Loucy (cell line): ENCODE measurements around the gene ADISSP.

Experiments
- H2AFZ ChIP-seq: fragments of 200-600 bp; sonication (generic); 2 replicates; pipeline ENCODE4 v1.6.0; 2016; ENCODE audit warnings: antibody characterized with exemption, mild to moderate bottlenecking, low read length, moderate library complexity
- H3F3A ChIP-seq: fragments of 200-600 bp; 2 replicates; pipeline ENCODE4 v1.6.0; 2016; ENCODE audit warnings: antibody characterized with exemption, low read depth, mild to moderate bottlenecking
- H3K27me3 ChIP-seq: fragments of 200-600 bp; sonication (generic); 2 replicates; pipeline ENCODE4 v1.6.1; 2014; ENCODE audit warnings: low read length, mild to moderate bottlenecking; ENCODE audit not compliant: insufficient read depth, poor library complexity, severe bottlenecking
- H3K36me3 ChIP-seq: fragments of 200-600 bp; sonication (generic); 2 replicates; pipeline ENCODE4 v1.6.1; 2016; ENCODE audit warnings: low read length; ENCODE audit not compliant: insufficient read depth
- H3K4me1 ChIP-seq: fragments of 200-600 bp; sonication (generic); 2 replicates; pipeline ENCODE4 v1.5.1; 2014; ENCODE audit warnings: low read length, mild to moderate bottlenecking; ENCODE audit not compliant: insufficient read depth, poor library complexity, severe bottlenecking
- H3K4me2 ChIP-seq: fragments of 200-600 bp; sonication (generic); 2 replicates; pipeline ENCODE4 v1.6.0; 2014; ENCODE audit warnings: antibody characterized with exemption, low read length, low read depth, mild to moderate bottlenecking; ENCODE audit not compliant: poor library complexity, severe bottlenecking
- H3K4me3 ChIP-seq: fragments of 200-600 bp; sonication (generic); 2 replicates; pipeline ENCODE4 v1.5.1; 2014; ENCODE audit warnings: low read length, mild to moderate bottlenecking, mixed read lengths; ENCODE audit not compliant: poor library complexity, severe bottlenecking
- H3K79me2 ChIP-seq: fragments of 200-600 bp; sonication (generic); 2 replicates; pipeline ENCODE4 v1.6.1; 2014; ENCODE audit warnings: low read length; ENCODE audit not compliant: insufficient read depth
- H3K9ac ChIP-seq: fragments of 200-600 bp; sonication (generic); 2 replicates; pipeline ENCODE4 v1.6.0; 2014; ENCODE audit warnings: mild to moderate bottlenecking, low read depth, low read length, moderate library complexity; ENCODE audit not compliant: poor library complexity, severe bottlenecking
- H3K9me2 ChIP-seq: fragments of 200-600 bp; sonication (generic); replicated peaks from 2 replicates; pipeline ENCODE4 v1.6.1; 2016; ENCODE audit warnings: low read depth, low read length, mixed read lengths
- H3K9me3 ChIP-seq: fragments of 200-600 bp; sonication (generic); 2 replicates; pipeline ENCODE4 v1.6.1; 2014; ENCODE audit warnings: mild to moderate bottlenecking, antibody characterized with exemption, low read length, low read depth; ENCODE audit not compliant: insufficient read depth
- H4K20me1 ChIP-seq: fragments of 200-600 bp; sonication (generic); 2 replicates; pipeline ENCODE4 v1.6.0; 2014; ENCODE audit warnings: antibody characterized with exemption, low read length, mild to moderate bottlenecking; ENCODE audit not compliant: insufficient read depth, poor library complexity, severe bottlenecking
- CTCF ChIP-seq: fragments of 200-600 bp; sonication (generic); conservative IDR thresholded peaks from 2 replicates; pipeline ENCODE4 v1.5.1; 2014; ENCODE audit warnings: mild to moderate bottlenecking, antibody characterized with exemption, low read length
- EZH2phosphoT487 ChIP-seq: fragments of 200-600 bp; IDR thresholded peaks from 2 replicates; pipeline ENCODE4 v1.6.1; 2018; ENCODE audit warnings: antibody characterized with exemption, mild to moderate bottlenecking, moderate library complexity, borderline replicate concordance

The ADISSP gene

DNA sequence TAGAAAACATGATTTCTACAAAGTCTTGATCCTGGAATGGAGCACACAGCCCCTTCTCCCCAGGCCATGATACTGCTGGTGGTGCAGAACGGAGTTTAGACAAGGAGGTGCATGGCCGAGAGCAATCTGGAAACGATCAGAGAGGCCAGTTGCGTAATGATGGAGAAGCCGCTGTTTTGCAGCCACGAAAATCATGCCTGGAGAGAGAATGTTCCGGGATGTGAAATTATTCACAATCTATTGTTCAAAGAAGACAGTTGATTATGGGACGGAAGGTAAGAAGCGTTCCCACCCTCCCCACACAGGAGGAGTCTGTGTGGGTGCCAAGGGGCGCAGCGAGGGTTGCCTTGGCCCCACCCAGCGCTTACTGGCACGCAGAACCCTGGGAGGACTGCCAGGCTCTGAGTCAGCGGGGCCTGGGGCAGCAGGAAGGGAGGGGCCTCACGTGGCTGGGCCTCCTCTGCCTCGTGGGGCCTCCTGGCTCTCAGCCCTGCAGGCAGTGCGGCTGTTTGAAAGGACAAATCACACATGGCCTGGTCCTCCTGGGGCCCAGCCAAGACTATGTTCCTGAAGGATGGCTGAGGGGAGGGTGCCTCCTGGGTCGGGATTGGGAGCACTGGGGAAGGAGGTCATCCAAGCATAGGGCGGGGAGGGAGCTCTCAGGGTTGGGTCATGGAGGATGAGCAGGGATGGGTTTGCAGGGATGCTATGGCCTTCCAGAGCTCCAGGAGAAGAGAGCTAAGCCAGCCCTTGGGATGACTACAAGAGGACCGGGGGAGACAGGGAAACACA lies 44.1 kb upstream of the ADISSP start:
- H2AFZ ChIP-seq, result peak overlapping the region; percentile 85
- peaks cover 5% of the 10 kb centered on the region; the same call in 1 of the 2 replicates for H3F3A ChIP-seq
- H3K9me2 ChIP-seq, result no peaks in the 10 kb centered on the region
- H4K20me1 ChIP-seq, result no peaks in the 10 kb centered on the region
- no peaks in the 10 kb centered on the region for H3K36me3 ChIP-seq
- H3K9me3 ChIP-seq, result no peaks in the 10 kb centered on the region
- H3K9ac ChIP-seq, result peak overlapping the region; percentile 67
- no peaks in the 10 kb centered on the region for H3K79me2 ChIP-seq
- H3K27me3 ChIP-seq, result no peaks in the 10 kb centered on the region
- no peak for TF ChIP-seq EZH2phosphoT487
- TF ChIP-seq CTCF, result no peak
- H3K4me1 ChIP-seq, result peaks cover 39% of the 10 kb centered on the region
- peak overlapping the region; percentile 58 for H3K4me2 ChIP-seq
- peak overlapping the region; percentile 45 for H3K4me3 ChIP-seq

GRCh38 chr20:3808544-3808943 lies 41.0 kb upstream of the ADISSP start:
- H3K36me3 ChIP-seq, result peaks cover 22% of the 10 kb centered on the region; the same call in 1 of the 2 replicates
- no peaks in the 10 kb centered on the region for H3K9me2 ChIP-seq
- H3K4me3 ChIP-seq, result no peak overlapping the region
- H3K4me1 ChIP-seq, result peaks cover 16% of the 10 kb centered on the region
- H3F3A ChIP-seq, result peaks cover 5% of the 10 kb centered on the region; the same call in 1 of the 2 replicates
- no peak overlapping the region for H3K4me2 ChIP-seq
- TF ChIP-seq CTCF (no peak), EZH2phosphoT487 (no peak)
- no peaks in the 10 kb centered on the region for H3K27me3 ChIP-seq
- H3K79me2 ChIP-seq, result no peaks in the 10 kb centered on the region
- H3K9me3 ChIP-seq, result no peaks in the 10 kb centered on the region
- no peak overlapping the region for H2AFZ ChIP-seq
- H4K20me1 ChIP-seq, result no peaks in the 10 kb centered on the region
- H3K9ac ChIP-seq, result no peak overlapping the region

GRCh38 chr20:3804781-3805180 lies 37.2 kb upstream of the ADISSP start:
- Histone ChIP-seq H3K9me3 (no peaks in the 10 kb centered on the region), H3F3A (peaks cover 5% of the 10 kb centered on the region; the same call in 1 of the 2 replicates), H3K4me1 (peaks cover 2% of the 10 kb centered on the region), H3K9ac (no peak overlapping the region), H2AFZ (no peak overlapping the region), H3K79me2 (peaks cover 18% of the 10 kb centered on the region), H4K20me1 (peaks cover 5% of the 10 kb centered on the region), H3K27me3 (no peaks in the 10 kb centered on the region), H3K4me2 (no peak overlapping the region), H3K9me2 (no peaks in the 10 kb centered on the region), H3K36me3 (peaks cover 57% of the 10 kb centered on the region; the same call in 1 of the 2 replicates), H3K4me3 (no peak overlapping the region)
- TF ChIP-seq EZH2phosphoT487 (no peak), CTCF (no peak)
